Neural crest cell (in vitro differentiated cells): ENCODE results near the gene LIMCH1. TPM values are rescaled to one million over a fixed set of nuclear protein-coding genes. Genes with fewer than 3 reads are reported as not detected.
A peak's percentile ranks its signal among the peaks of the same experiment; 100 is the strongest.

Experiments
- DNase-seq: peaks from one replicate; pipeline ENCODE4 v3.0.0; 2021; ENCODE audit warnings: low read depth, mixed read lengths, low spot score
- H3K27ac Mint-ChIP-seq: one replicate; pipeline ENCODE4 v1.8.0; 2021; ENCODE audit warnings: mild to moderate bottlenecking, mixed read lengths; ENCODE audit not compliant: unreplicated experiment
- H3K27me3 Mint-ChIP-seq: 2 replicates; pipeline ENCODE4 v1.8.0; 2021; ENCODE audit warnings: low read depth, mild to moderate bottlenecking, mixed read lengths
- H3K36me3 Mint-ChIP-seq: 2 replicates; pipeline ENCODE4 v1.8.0; 2021; ENCODE audit warnings: low read depth, mild to moderate bottlenecking, mixed read lengths
- H3K4me1 Mint-ChIP-seq: 2 replicates; pipeline ENCODE4 v1.8.0; 2021; ENCODE audit warnings: mixed read lengths
- H3K4me3 Mint-ChIP-seq: one replicate; pipeline ENCODE4 v1.8.0; 2021; ENCODE audit warnings: mild to moderate bottlenecking, mixed read lengths
- H3K9me3 Mint-ChIP-seq: 2 replicates; pipeline ENCODE4 v1.8.0; 2021; ENCODE audit warnings: mixed read lengths
- total RNA-seq: library from RNA; stranded (reverse); gene quantifications from 2 replicates; pipeline ENCODE4 v1.2.1, GENCODE V29; 2021
- TF ChIP-seq, protein P1 (sequence below): fragments of 200-600 bp; sonication (generic); conservative IDR thresholded peaks from 2 replicates; pipeline ENCODE4 v1.5.0; 2021; ENCODE audit warnings: antibody characterized with exemption, mild to moderate bottlenecking

The LIMCH1 gene
- total RNA-seq, 1 donor from 2014 or later = 17.3 TPM

DNA sequence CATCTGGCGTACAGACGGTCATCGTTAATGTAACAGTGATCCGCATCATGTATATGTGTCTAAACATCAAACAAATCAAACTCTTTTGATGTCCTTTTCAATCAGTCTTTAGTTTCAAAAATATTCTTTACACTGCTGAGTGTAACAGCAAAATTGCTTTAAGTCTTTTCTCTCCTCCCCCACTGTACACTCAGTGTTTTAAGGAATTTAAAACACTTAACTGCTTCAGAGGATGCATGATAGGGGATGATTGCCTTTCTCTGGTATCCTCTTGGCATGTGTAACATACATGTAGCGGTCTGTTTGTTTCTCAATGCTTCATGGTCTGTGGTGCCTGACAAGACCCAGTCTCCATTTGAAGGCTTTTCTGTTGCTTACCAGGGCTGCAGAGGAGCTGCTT is 41.6 kb downstream of the LIMCH1 start:
- H3K27me3 Mint-ChIP-seq = no peaks in the 10 kb centered on the region
- H3K4me3 Mint-ChIP-seq = no peak overlapping the region
- TF ChIP-seq, protein P1, sequence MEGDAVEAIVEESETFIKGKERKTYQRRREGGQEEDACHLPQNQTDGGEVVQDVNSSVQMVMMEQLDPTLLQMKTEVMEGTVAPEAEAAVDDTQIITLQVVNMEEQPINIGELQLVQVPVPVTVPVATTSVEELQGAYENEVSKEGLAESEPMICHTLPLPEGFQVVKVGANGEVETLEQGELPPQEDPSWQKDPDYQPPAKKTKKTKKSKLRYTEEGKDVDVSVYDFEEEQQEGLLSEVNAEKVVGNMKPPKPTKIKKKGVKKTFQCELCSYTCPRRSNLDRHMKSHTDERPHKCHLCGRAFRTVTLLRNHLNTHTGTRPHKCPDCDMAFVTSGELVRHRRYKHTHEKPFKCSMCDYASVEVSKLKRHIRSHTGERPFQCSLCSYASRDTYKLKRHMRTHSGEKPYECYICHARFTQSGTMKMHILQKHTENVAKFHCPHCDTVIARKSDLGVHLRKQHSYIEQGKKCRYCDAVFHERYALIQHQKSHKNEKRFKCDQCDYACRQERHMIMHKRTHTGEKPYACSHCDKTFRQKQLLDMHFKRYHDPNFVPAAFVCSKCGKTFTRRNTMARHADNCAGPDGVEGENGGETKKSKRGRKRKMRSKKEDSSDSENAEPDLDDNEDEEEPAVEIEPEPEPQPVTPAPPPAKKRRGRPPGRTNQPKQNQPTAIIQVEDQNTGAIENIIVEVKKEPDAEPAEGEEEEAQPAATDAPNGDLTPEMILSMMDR = no peak
- peaks cover 3% of the 10 kb centered on the region for H3K36me3 Mint-ChIP-seq
- peaks cover 8% of the 10 kb centered on the region for H3K9me3 Mint-ChIP-seq
- H3K27ac Mint-ChIP-seq = no peak overlapping the region
- no peak for DNase-seq
- H3K4me1 Mint-ChIP-seq = no peaks in the 10 kb centered on the region

DNA sequence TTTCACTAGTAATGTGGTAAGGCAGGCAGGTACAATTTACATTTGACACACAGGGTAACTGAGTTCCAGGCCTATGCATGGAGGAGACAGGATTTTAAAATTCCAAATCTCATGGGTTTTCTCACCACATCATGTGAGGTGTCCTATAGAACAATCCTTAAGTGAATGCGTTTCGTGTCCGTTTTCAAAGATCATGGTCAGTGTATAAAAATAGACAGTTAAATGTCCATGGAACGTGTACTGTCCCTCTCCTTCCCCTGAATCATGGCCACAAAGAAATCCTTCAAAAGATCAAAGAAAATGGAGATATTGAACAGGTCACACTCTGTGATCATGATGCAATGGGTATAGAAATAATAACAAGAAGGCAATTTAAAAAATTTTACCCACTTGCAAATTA is 42.0 kb downstream of the LIMCH1 start:
- H3K27ac Mint-ChIP-seq = no peak overlapping the region

DNA sequence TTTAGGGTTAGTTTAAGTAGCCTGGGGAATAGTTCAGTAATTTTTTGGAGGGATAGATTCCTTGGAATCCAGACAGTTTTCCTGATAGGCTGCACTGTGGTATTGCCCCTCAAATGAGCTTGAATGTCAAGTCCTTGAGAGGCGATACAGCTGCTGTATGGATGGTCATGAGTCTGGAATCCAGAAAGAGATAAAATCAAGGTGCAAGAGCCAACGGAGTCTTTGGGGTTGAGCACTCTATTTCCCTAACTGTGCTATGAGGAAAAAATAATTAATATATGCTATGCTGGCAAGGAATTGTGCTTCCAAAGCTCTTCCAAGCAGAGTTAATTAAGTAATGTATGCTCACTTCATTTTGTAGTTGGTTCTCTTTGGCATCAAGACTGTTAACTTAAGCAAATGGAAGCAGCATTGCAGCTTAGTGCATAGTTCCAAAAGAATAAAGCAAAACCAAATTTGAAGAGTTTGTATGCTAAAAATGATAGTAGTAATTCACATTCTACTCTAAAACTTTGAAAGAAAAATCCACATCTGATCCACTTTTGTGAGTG is 48.8 kb downstream of the LIMCH1 start:
- peaks cover 3% of the 10 kb centered on the region for H3K4me1 Mint-ChIP-seq
- no peak for DNase-seq
- H3K9me3 Mint-ChIP-seq = peaks cover 16% of the 10 kb centered on the region
- H3K4me3 Mint-ChIP-seq = no peak overlapping the region
- no peak overlapping the region for H3K27ac Mint-ChIP-seq
- H3K36me3 Mint-ChIP-seq = peaks cover 9% of the 10 kb centered on the region
- TF ChIP-seq, protein P1 = no peak
- H3K27me3 Mint-ChIP-seq = no peaks in the 10 kb centered on the region

More for the DNA sequence above, 42.0 kb downstream of the LIMCH1 start:
- Mint-ChIP-seq H3K36me3 (peaks cover 6% of the 10 kb centered on the region), H3K4me3 (no peak overlapping the region), H3K9me3 (peaks cover 13% of the 10 kb centered on the region), H3K27me3 (no peaks in the 10 kb centered on the region), H3K4me1 (no peaks in the 10 kb centered on the region)
- DNase-seq = no peak
- TF ChIP-seq, protein P1 = no peak

DNA sequence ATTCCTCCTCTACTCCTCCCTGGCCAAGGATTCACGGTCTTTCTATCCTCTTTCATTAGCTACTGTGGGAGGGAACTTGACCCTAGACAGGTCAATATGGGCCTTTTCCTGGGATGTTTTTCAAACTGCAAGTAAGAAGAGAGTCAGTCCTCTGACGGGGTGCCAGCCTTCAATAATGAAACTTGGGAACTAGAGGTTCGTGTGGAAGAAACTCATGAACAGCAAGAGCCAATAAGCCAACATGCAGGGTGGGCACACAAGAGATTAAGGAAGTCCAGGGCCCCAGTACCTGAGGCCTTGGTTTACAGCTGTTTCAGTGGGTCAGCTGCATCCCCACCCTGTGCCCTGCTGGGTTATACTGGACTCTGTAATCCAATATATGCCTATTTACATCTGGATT is 49.3 kb downstream of the LIMCH1 start:
- Mint-ChIP-seq H3K9me3 (peaks cover 16% of the 10 kb centered on the region), H3K27me3 (no peaks in the 10 kb centered on the region), H3K27ac (no peak overlapping the region), H3K4me3 (no peak overlapping the region), H3K4me1 (peaks cover 3% of the 10 kb centered on the region), H3K36me3 (peaks cover 9% of the 10 kb centered on the region)
- DNase-seq = no peak
- TF ChIP-seq, protein P1 = no peak

DNA sequence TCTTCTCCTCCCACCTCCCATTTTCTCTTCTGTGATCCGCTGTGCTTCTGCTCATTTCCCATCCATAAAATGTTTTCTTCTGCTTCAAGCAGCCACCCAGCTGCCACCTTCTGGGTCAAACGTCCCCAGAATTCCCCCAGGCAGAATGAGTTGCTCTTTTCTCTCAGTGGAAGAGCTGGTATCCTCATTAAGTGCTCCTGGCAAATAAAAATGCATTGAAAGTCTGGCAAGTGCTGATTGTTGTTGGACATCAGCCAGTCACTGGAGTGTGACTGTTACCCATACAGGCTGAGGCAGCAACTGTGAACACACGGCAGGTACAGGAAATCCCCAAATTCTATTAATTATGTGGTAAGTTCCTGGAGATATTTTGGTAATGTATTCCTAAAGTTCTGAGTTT is 52.6 kb downstream of the LIMCH1 start:
- Mint-ChIP-seq H3K9me3 (peaks cover 3% of the 10 kb centered on the region), H3K36me3 (no peaks in the 10 kb centered on the region), H3K27me3 (no peaks in the 10 kb centered on the region), H3K27ac (no peak overlapping the region), H3K4me1 (peaks cover 3% of the 10 kb centered on the region), H3K4me3 (no peak overlapping the region)
- TF ChIP-seq, protein P1 = no peak
- no peak for DNase-seq

DNA sequence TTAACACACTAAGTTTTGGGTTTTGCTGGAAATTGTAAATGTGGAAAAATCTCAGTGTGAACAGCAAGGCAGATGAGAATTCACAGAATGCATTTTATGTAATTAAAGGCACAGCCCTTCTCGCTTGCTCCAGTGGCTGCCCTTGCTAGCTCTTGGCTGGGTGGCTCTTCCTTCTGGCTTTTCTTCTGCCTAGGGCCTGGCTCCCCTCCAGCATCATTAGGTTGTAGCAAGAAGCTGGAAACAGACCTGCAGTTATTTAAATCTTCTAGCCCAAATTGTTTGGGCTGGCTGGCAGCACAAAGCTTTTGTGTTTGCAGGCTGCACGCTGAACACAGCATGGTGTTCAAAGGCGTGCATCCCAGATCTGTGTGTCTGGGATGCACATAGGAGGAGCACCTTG is 56.5 kb downstream of the LIMCH1 start:
- no peaks in the 10 kb centered on the region for H3K36me3 Mint-ChIP-seq
- DNase-seq = no peak

More for the DNA sequence above, 56.5 kb downstream of the LIMCH1 start:
- Mint-ChIP-seq H3K27ac (peak overlapping the region; percentile 53), H3K4me3 (no peak overlapping the region), H3K4me1 (peaks cover 11% of the 10 kb centered on the region), H3K27me3 (no peaks in the 10 kb centered on the region), H3K9me3 (no peaks in the 10 kb centered on the region)
- TF ChIP-seq, protein P1 = no peak
